Left ventricle myocardium inferior (tissue), 1 donor: Measurements from ENCODE around the gene SAFB. TPM values are rescaled to one million over a fixed set of nuclear protein-coding genes. Genes with fewer than 3 reads are reported as not detected.

ENCODE experiments used
- DNase-seq: peaks from one replicate; pipeline ENCODE4 v3.0.0-alpha.2; 2020
- H3K27ac ChIP-seq: fragments of 200-600 bp; replicated peaks from 2 replicates; pipeline ENCODE4 v1.8.0; 2021
- H3K27me3 ChIP-seq: fragments of 200-600 bp; 2 replicates; pipeline ENCODE4 v1.8.0; 2021; ENCODE audit warnings: low read depth
- H3K36me3 ChIP-seq: fragments of 200-600 bp; 2 replicates; pipeline ENCODE4 v1.8.0; 2021
- H3K4me1 ChIP-seq: fragments of 200-600 bp; 2 replicates; pipeline ENCODE4 v1.8.0; 2021
- H3K4me3 ChIP-seq: fragments of 200-600 bp; 2 replicates; pipeline ENCODE4 v1.8.0; 2021; ENCODE audit warnings: mild to moderate bottlenecking, moderate library complexity
- H3K9me3 ChIP-seq: fragments of 200-600 bp; replicated peaks from 2 replicates; pipeline ENCODE4 v1.8.0; 2021
- CTCF ChIP-seq: fragments of 200-600 bp; IDR thresholded peaks from 2 replicates; pipeline ENCODE4 v1.8.0; 2021; ENCODE audit warnings: antibody characterized with exemption, mild to moderate bottlenecking, borderline replicate concordance
- intact Hi-C: fragments of 100-400 bp; cut with micrococcal nuclease; formaldehyde crosslinking; loops from one replicate; pipeline ENCODE4 v1.11.0; 2022
- total RNA-seq: library from RNA; stranded (reverse); fragmentation: NEBNext Ultra II Directional; extraction: Animal tissue kit (Norgen Biotek cat#: 25700); gene quantifications from one replicate; pipeline ENCODE4 v1.2.1, GENCODE V29; 2021
- donor health status: DM: no; HTN: yes; CAD: no; lungs with severe emphysema.

Gene SAFB
- total RNA-seq, 1 donor from 2014 or later: 54.6 TPM

GRCh38 chr19:5682107-5682482 lies 59.2 kb downstream of the SAFB start:
- no peak for DNase-seq
- no peaks in the 10 kb centered on the region for H3K9me3 ChIP-seq
- H3K4me1 ChIP-seq: peaks cover 37% of the 10 kb centered on the region
- no peak for TF ChIP-seq CTCF
- H3K27me3 ChIP-seq: no peaks in the 10 kb centered on the region
- peaks cover 13% of the 10 kb centered on the region for H3K36me3 ChIP-seq
- H3K27ac ChIP-seq: no peak overlapping the region
- intact Hi-C loops: no loop called here
- no peak overlapping the region for H3K4me3 ChIP-seq

- Histone ChIP-seq H3K36me3 (peaks cover 1% of the 10 kb centered on the region), H3K27me3 (no peaks in the 10 kb centered on the region), H3K27ac (no peak overlapping the region), H3K9me3 (no peaks in the 10 kb centered on the region), H3K4me3 (no peak overlapping the region), H3K4me1 (peaks cover 44% of the 10 kb centered on the region)
- no peak for DNase-seq
- intact Hi-C loops: no loop called here
- TF ChIP-seq CTCF: no peak
Observed at GRCh38 chr19:5683177-5683886, 60.4 kb downstream of the SAFB start.

- TF ChIP-seq CTCF: no peak
- Histone ChIP-seq H3K9me3 (no peaks in the 10 kb centered on the region), H3K27me3 (no peaks in the 10 kb centered on the region), H3K36me3 (no peaks in the 10 kb centered on the region), H3K4me3 (no peak overlapping the region), H3K4me1 (peaks cover 33% of the 10 kb centered on the region), H3K27ac (no peak overlapping the region)
- intact Hi-C loops: no loop called here
- DNase-seq: no peak
Observed at GRCh38 chr19:5684694-5685430, 62.0 kb downstream of the SAFB start.

- no peak for TF ChIP-seq CTCF
- DNase-seq: no peak
- Histone ChIP-seq H3K27ac (peak overlapping the region; percentile 89), H3K36me3 (no peaks in the 10 kb centered on the region), H3K27me3 (no peaks in the 10 kb centered on the region), H3K4me3 (peak overlapping the region; percentile 77), H3K4me1 (peaks cover 33% of the 10 kb centered on the region), H3K9me3 (no peaks in the 10 kb centered on the region)
- intact Hi-C loops: no loop called here
Observed at GRCh38 chr19:5686326-5686646, 63.4 kb downstream of the SAFB start.

- peak; percentile 98 for DNase-seq
- Histone ChIP-seq H3K27ac (peak overlapping the region; percentile 89), H3K4me3 (peak overlapping the region; percentile 77), H3K36me3 (peaks cover 4% of the 10 kb centered on the region), H3K9me3 (no peaks in the 10 kb centered on the region), H3K4me1 (peaks cover 37% of the 10 kb centered on the region), H3K27me3 (no peaks in the 10 kb centered on the region)
- peak; percentile 84 for TF ChIP-seq CTCF
- intact Hi-C loops: no loop called here
Observed at GRCh38 chr19:5686647-5687359, 63.9 kb downstream of the SAFB start.
